Left ventricle myocardium inferior (tissue), 1 donor: ENCODE data around the gene SYNGR4. TPM values are rescaled to one million over a fixed set of nuclear protein-coding genes. Genes with fewer than 3 reads are reported as not detected.

Experiments used
- DNase-seq: peaks from one replicate; pipeline ENCODE4 v3.0.0-alpha.2; 2020
- H3K27ac ChIP-seq: fragments of 200-600 bp; replicated peaks from 2 replicates; pipeline ENCODE4 v1.8.0; 2021
- H3K27me3 ChIP-seq: fragments of 200-600 bp; 2 replicates; pipeline ENCODE4 v1.8.0; 2021; ENCODE audit warnings: low read depth
- H3K36me3 ChIP-seq: fragments of 200-600 bp; 2 replicates; pipeline ENCODE4 v1.8.0; 2021
- H3K4me1 ChIP-seq: fragments of 200-600 bp; 2 replicates; pipeline ENCODE4 v1.8.0; 2021
- H3K4me3 ChIP-seq: fragments of 200-600 bp; 2 replicates; pipeline ENCODE4 v1.8.0; 2021; ENCODE audit warnings: mild to moderate bottlenecking, moderate library complexity
- H3K9me3 ChIP-seq: fragments of 200-600 bp; replicated peaks from 2 replicates; pipeline ENCODE4 v1.8.0; 2021
- CTCF ChIP-seq: fragments of 200-600 bp; IDR thresholded peaks from 2 replicates; pipeline ENCODE4 v1.8.0; 2021; ENCODE audit warnings: antibody characterized with exemption, mild to moderate bottlenecking, borderline replicate concordance
- intact Hi-C: fragments of 100-400 bp; cut with micrococcal nuclease; formaldehyde crosslinking; loops from one replicate; pipeline ENCODE4 v1.11.0; 2022
- total RNA-seq: library from RNA; stranded (reverse); fragmentation: NEBNext Ultra II Directional; extraction: Animal tissue kit (Norgen Biotek cat#: 25700); gene quantifications from one replicate; pipeline ENCODE4 v1.2.1, GENCODE V29; 2021
- donor health status: DM: no; HTN: yes; CAD: no; lungs with severe emphysema.

SYNGR4 gene
- total RNA-seq, 1 donor from 2014 or later, result not detected

GRCh38 chr19:48332351-48332661 lies 31.9 kb upstream of the SYNGR4 start:
- Histone ChIP-seq H3K4me1 (peaks cover 50% of the 10 kb centered on the region), H3K9me3 (no peaks in the 10 kb centered on the region), H3K27me3 (no peaks in the 10 kb centered on the region), H3K27ac (peak overlapping the region; percentile 85), H3K36me3 (peaks cover 4% of the 10 kb centered on the region), H3K4me3 (peak overlapping the region; percentile 64)
- DNase-seq, result no peak
- intact Hi-C loops, result no loop called here
- no peak for TF ChIP-seq CTCF

GRCh38 chr19:48332662-48333466 lies 31.3 kb upstream of the SYNGR4 start:
- H3K4me3 ChIP-seq, result peak overlapping the region; percentile 64
- peak overlapping the region; percentile 85 for H3K27ac ChIP-seq
- no peaks in the 10 kb centered on the region for H3K27me3 ChIP-seq
- intact Hi-C loops, result no loop called here
- H3K4me1 ChIP-seq, result peaks cover 46% of the 10 kb centered on the region
- no peak for TF ChIP-seq CTCF
- DNase-seq, result peak; percentile 87
- H3K36me3 ChIP-seq, result peaks cover 4% of the 10 kb centered on the region
- H3K9me3 ChIP-seq, result no peaks in the 10 kb centered on the region

GRCh38 chr19:48333467-48334384 lies 30.4 kb upstream of the SYNGR4 start:
- no peaks in the 10 kb centered on the region for H3K9me3 ChIP-seq
- no peaks in the 10 kb centered on the region for H3K27me3 ChIP-seq
- peaks cover 44% of the 10 kb centered on the region for H3K4me1 ChIP-seq
- TF ChIP-seq CTCF, result peak; percentile 88
- peak; percentile 91 for DNase-seq
- peaks cover 4% of the 10 kb centered on the region for H3K36me3 ChIP-seq
- peak overlapping the region; percentile 64 for H3K4me3 ChIP-seq
- intact Hi-C loops, result no loop called here
- H3K27ac ChIP-seq, result peak overlapping the region; percentile 85

GRCh38 chr19:48338253-48338755 lies 25.9 kb upstream of the SYNGR4 start:
- no peak overlapping the region for H3K4me3 ChIP-seq
- H3K27ac ChIP-seq, result no peak overlapping the region
- H3K36me3 ChIP-seq, result peaks cover 11% of the 10 kb centered on the region
- H3K9me3 ChIP-seq, result no peaks in the 10 kb centered on the region
- DNase-seq, result no peak
- peaks cover 9% of the 10 kb centered on the region for H3K4me1 ChIP-seq
- H3K27me3 ChIP-seq, result no peaks in the 10 kb centered on the region
- no peak for TF ChIP-seq CTCF
- intact Hi-C loops, result no loop called here

GRCh38 chr19:48338802-48339503 lies 25.2 kb upstream of the SYNGR4 start:
- intact Hi-C loops, result no loop called here
- no peak for DNase-seq
- peaks cover 15% of the 10 kb centered on the region for H3K36me3 ChIP-seq
- H3K4me3 ChIP-seq, result no peak overlapping the region
- H3K9me3 ChIP-seq, result no peaks in the 10 kb centered on the region
- TF ChIP-seq CTCF, result no peak
- no peaks in the 10 kb centered on the region for H3K27me3 ChIP-seq
- H3K27ac ChIP-seq, result no peak overlapping the region
- peaks cover 3% of the 10 kb centered on the region for H3K4me1 ChIP-seq
